Progenitor cell of endocrine pancreas (in vitro differentiated cells): ENCODE results near the gene COL11A1. TPM values are rescaled to one million over a fixed set of nuclear protein-coding genes. Genes with fewer than 3 reads are reported as not detected.
"Not testable (repeated sequence)": the region's sequence is repeated elsewhere in the genome, so short reads cannot be mapped to it uniquely, and the experiment has no call there.

Experiments used
- DNase-seq: peaks from one replicate; pipeline ENCODE4 v3.0.0; 2021; ENCODE audit warnings: low spot score; ENCODE audit not compliant: unreplicated experiment
- H3K27ac Mint-ChIP-seq: 2 replicates; pipeline ENCODE4 v1.8.0; 2021; ENCODE audit warnings: mild to moderate bottlenecking, moderate library complexity, mixed read lengths
- H3K27me3 Mint-ChIP-seq: 2 replicates; pipeline ENCODE4 v1.8.0; 2021; ENCODE audit warnings: mixed read lengths
- H3K36me3 Mint-ChIP-seq: 2 replicates; pipeline ENCODE4 v1.8.0; 2022; ENCODE audit warnings: mixed read lengths; ENCODE audit not compliant: insufficient read depth
- H3K4me1 Mint-ChIP-seq: 2 replicates; pipeline ENCODE4 v1.8.0; 2021; ENCODE audit warnings: low read depth, mixed read lengths
- H3K4me3 Mint-ChIP-seq: 2 replicates; pipeline ENCODE4 v1.8.0; 2021; ENCODE audit warnings: low read depth, mild to moderate bottlenecking, moderate library complexity, mixed read lengths
- H3K9me3 Mint-ChIP-seq: 2 replicates; pipeline ENCODE4 v1.8.0; 2021; ENCODE audit warnings: low read depth, mixed read lengths
- CTCF ChIP-seq: fragments of 200-600 bp; sonication (generic); IDR thresholded peaks from one replicate; pipeline ENCODE4 v1.5.0; 2021; ENCODE audit warnings: antibody characterized with exemption, mild to moderate bottlenecking; ENCODE audit not compliant: unreplicated experiment
- total RNA-seq: library from RNA; stranded (reverse); gene quantifications from 2 replicates; pipeline ENCODE4 v1.2.1, GENCODE V29; 2021

The COL11A1 gene
- total RNA-seq, 1 donor from 2014 or later: 2.3 TPM

- Mint-ChIP-seq H3K4me3 (no peak overlapping the region), H3K4me1 (no peaks in the 10 kb centered on the region), H3K9me3 (no peaks in the 10 kb centered on the region), H3K36me3 (no peaks in the 10 kb centered on the region), H3K27me3 (no peaks in the 10 kb centered on the region), H3K27ac (no peak overlapping the region)
- no peak for DNase-seq
- no peak for TF ChIP-seq CTCF
These were observed 34.1 kb upstream of the COL11A1 start for GRCh38 chr1:103142461-103142860.

GRCh38 chr1:103129796-103130195, 21.5 kb upstream of the COL11A1 start:
- Mint-ChIP-seq H3K9me3 (no peaks in the 10 kb centered on the region), H3K27ac (no peak overlapping the region), H3K36me3 (no peaks in the 10 kb centered on the region), H3K4me3 (no peak overlapping the region), H3K27me3 (no peaks in the 10 kb centered on the region), H3K4me1 (no peaks in the 10 kb centered on the region)
- TF ChIP-seq CTCF: no peak
- no peak for DNase-seq

GRCh38 chr1:103129255-103129654, 20.9 kb upstream of the COL11A1 start:
- no peak for TF ChIP-seq CTCF
- Mint-ChIP-seq H3K36me3 (no peaks in the 10 kb centered on the region), H3K9me3 (no peaks in the 10 kb centered on the region), H3K4me1 (no peaks in the 10 kb centered on the region), H3K27me3 (no peaks in the 10 kb centered on the region), H3K4me3 (no peak overlapping the region), H3K27ac (no peak overlapping the region)
- no peak for DNase-seq

GRCh38 chr1:103128256-103128655, 19.9 kb upstream of the COL11A1 start:
- H3K36me3 Mint-ChIP-seq: not testable (repeated sequence)

GRCh38 chr1:103125219-103125618, 16.9 kb upstream of the COL11A1 start:
- TF ChIP-seq CTCF: no peak
- Mint-ChIP-seq H3K4me1 (no peaks in the 10 kb centered on the region), H3K4me3 (no peak overlapping the region), H3K27ac (no peak overlapping the region), H3K36me3 (no peaks in the 10 kb centered on the region), H3K27me3 (no peaks in the 10 kb centered on the region), H3K9me3 (no peaks in the 10 kb centered on the region)
- DNase-seq: no peak

More at GRCh38 chr1:103128256-103128655, 19.9 kb upstream of the COL11A1 start:
- H3K9me3 Mint-ChIP-seq, H3K4me1 Mint-ChIP-seq, DNase-seq, H3K27ac Mint-ChIP-seq, H3K27me3 Mint-ChIP-seq, H3K4me3 Mint-ChIP-seq: not testable (repeated sequence)

GRCh38 chr1:103122983-103123720, 14.8 kb upstream of the COL11A1 start:
- no peak for TF ChIP-seq CTCF
- no peak for DNase-seq
- H3K36me3 Mint-ChIP-seq: no peaks in the 10 kb centered on the region
- H3K27me3 Mint-ChIP-seq: no peaks in the 10 kb centered on the region
- H3K9me3 Mint-ChIP-seq: no peaks in the 10 kb centered on the region
- H3K4me1 Mint-ChIP-seq: no peaks in the 10 kb centered on the region
- H3K27ac Mint-ChIP-seq: no peak overlapping the region
- no peak overlapping the region for H3K4me3 Mint-ChIP-seq
